HG03354 (cell line): Measurements from ENCODE around the gene MRTFB.
A peak's percentile ranks its signal among the peaks of the same experiment; 100 is the strongest.

ENCODE experiments used
- ATAC-seq: cut with Tn5 transposase; IDR thresholded peaks from one replicate; pipeline ENCODE4 v1.9.1; 2021; ENCODE audit warnings: mild to moderate bottlenecking; ENCODE audit not compliant: unreplicated experiment, poor library complexity, severe bottlenecking

MRTFB gene

GRCh38 chr16:14125708-14126107 is 54.6 kb downstream of the MRTFB start:
- ATAC-seq = no peak

GRCh38 chr16:14128097-14128496 is 57.0 kb downstream of the MRTFB start:
- ATAC-seq = no peak

GRCh38 chr16:14129502-14129901 is 58.4 kb downstream of the MRTFB start:
- ATAC-seq = no peak

GRCh38 chr16:14131774-14132695 is 60.9 kb downstream of the MRTFB start:
- peak; percentile 42 for ATAC-seq

GRCh38 chr16:14132696-14133048 is 61.6 kb downstream of the MRTFB start:
- ATAC-seq = peak; percentile 92

GRCh38 chr16:14133907-14134306 is 62.8 kb downstream of the MRTFB start:
- ATAC-seq = no peak

GRCh38 chr16:14135704-14136103 is 64.6 kb downstream of the MRTFB start:
- ATAC-seq = no peak

GRCh38 chr16:14139872-14140271 is 68.8 kb downstream of the MRTFB start:
- ATAC-seq = no peak

GRCh38 chr16:14140923-14141322 is 69.8 kb downstream of the MRTFB start:
- no peak for ATAC-seq

GRCh38 chr16:14146445-14146844 is 75.3 kb downstream of the MRTFB start:
- no peak for ATAC-seq

GRCh38 chr16:14148016-14148415 is 76.9 kb downstream of the MRTFB start:
- ATAC-seq = no peak

GRCh38 chr16:14148569-14148968 is 77.5 kb downstream of the MRTFB start:
- ATAC-seq = no peak

- ATAC-seq = no peak
Observed at GRCh38 chr16:14150796-14151195, 79.7 kb downstream of the MRTFB start.

- no peak for ATAC-seq
Observed at GRCh38 chr16:14151256-14152030, 80.3 kb downstream of the MRTFB start.

- no peak for ATAC-seq
Observed at GRCh38 chr16:14155572-14156190, 84.6 kb downstream of the MRTFB start.

GRCh38 chr16:14164916-14165662 is 94.0 kb downstream of the MRTFB start:
- no peak for ATAC-seq

- ATAC-seq = no peak
Observed at GRCh38 chr16:14168146-14168545, 97.0 kb downstream of the MRTFB start.

GRCh38 chr16:14172200-14172809 is 101.2 kb downstream of the MRTFB start:
- ATAC-seq = no peak

- no peak for ATAC-seq
Observed at GRCh38 chr16:14175086-14175485, 104.0 kb downstream of the MRTFB start.
